ENCODE results near the gene WFIKKN1.

Gene WFIKKN1

DNA sequence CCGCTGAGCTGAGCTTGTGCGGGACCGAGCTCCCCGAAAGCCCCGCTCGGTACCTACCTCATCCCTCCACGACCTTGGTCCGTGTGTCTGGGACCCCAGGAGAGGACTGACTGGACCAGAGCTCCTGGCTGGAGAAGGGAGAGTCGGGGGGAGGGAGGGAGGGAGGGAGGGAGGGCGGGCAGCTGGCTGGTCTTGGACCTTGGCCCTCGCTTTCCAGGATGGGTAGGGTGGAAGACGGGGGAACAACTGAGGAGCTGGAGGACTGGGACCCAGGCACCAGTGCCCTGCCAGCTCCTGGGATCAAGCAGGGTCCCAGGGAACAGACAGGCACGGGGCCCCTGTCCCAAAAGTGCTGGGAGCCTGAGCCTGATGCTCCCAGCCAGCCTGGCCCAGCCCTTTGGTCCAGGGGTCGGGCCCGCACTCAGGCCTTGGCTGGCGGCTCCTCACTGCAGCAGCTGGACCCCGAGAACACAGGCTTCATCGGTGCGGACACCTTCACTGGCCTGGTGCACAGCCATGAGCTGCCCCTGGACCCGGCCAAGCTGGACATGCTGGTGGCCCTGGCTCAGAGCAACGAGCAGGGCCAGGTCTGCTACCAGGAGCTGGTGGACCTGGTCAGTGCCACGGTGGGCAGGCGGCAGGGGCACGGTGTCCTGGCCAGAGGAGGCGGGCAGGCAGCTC is 45.2 kb downstream of the WFIKKN1 start:
- no peak for DNase-seq

DNA sequence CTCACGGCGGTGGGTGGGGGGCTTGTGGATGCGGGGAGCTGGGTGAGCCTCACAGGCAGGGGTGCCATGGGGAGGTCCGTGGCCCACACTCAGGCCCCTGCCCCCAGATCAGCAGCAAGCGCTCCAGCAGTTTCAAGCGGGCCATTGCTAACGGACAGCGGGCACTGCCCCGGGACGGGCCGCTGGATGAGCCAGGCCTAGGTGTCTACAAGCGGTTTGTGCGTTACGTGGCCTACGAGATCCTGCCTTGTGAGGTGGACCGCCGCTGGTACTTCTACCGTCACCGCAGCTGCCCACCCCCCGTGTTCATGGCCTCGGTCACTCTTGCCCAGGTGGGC is 45.7 kb downstream of the WFIKKN1 start:
- no peak for DNase-seq

DNA sequence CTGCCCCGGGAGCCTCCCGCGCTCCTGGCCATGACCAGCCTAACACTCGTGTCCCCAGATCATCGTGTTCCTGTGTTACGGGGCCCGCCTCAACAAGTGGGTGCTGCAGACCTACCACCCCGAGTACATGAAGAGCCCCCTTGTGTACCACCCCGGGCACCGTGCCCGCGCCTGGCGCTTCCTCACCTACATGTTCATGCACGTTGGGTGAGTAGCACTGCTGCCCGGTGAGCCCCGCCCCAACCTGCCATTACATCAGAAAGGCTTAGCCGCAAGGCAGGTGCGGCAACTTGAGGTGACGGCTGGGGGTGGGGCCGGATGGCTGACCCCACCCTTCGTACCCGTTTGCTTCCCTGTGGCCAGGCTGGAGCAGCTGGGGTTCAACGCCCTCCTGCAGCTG is 46.1 kb downstream of the WFIKKN1 start:
- DNase-seq, result no peak

DNA sequence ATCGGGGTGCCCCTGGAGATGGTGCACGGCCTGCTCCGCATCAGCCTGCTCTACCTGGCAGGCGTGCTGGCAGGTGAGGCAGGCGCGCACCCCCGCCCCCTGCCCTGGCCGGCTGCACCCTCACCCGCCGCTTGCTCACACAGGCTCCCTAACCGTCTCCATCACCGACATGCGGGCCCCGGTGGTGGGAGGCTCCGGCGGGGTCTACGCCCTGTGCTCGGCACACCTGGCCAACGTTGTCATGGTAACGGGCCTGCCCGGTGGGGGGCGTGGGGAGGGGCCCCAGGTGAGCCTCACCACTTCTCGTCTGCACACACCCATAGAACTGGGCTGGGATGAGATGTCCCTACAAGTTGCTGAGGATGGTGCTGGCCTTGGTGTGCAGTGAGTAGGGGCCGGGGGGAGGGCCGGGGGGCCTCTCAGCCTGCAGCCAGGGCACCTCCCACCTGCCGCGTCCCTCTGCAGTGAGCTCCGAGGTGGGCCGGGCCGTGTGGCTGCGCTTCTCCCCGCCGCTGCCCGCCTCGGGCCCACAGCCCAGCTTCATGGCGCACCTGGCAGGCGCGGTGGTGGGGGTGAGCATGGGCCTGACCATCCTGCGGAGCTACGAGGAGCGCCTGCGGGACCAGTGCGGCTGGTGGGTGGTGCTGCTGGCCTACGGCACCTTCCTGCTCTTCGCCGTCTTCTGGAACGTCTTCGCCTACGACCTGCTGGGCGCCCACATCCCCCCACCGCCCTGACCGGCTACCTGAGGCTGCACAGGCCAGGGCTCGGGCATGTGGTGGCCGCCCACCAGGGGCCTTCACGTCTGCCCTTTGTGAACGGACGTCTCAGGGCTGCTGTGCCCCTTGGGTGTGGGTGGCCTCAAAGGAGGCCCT is 46.8 kb downstream of the WFIKKN1 start:
- no peak for DNase-seq

DNA sequence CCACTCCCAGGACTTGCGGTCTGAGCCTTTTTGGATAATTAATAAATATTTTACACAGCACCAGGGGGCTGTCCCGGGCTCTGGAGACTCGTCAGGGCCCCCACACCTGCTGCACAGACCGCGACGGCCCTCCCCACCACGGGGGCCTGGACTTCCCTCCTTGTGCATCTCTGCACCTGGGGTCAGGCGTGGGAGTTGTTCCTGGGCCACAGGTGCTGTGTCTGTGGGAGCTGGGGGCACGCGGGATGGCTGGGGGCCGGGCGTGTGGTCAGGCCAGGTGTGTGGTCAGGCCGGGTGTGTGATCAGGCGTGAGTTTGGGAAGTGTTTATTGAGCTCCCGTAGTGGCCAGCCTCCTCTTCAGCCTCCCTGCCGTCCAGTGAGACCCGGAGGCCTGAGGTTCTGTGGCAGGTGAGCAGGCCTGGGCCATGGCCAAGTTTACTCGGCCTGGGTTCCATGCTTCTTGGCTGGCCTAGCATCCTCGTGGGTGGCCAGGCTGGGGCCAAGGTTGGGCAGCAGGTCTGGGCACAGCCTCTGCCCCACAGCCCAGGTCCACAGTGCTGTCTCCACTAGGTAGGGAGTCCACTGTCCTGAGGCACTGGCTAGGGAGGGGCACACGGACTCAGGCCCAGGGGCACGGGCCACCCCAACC is 47.5 kb downstream of the WFIKKN1 start:
- no peak for DNase-seq

DNA sequence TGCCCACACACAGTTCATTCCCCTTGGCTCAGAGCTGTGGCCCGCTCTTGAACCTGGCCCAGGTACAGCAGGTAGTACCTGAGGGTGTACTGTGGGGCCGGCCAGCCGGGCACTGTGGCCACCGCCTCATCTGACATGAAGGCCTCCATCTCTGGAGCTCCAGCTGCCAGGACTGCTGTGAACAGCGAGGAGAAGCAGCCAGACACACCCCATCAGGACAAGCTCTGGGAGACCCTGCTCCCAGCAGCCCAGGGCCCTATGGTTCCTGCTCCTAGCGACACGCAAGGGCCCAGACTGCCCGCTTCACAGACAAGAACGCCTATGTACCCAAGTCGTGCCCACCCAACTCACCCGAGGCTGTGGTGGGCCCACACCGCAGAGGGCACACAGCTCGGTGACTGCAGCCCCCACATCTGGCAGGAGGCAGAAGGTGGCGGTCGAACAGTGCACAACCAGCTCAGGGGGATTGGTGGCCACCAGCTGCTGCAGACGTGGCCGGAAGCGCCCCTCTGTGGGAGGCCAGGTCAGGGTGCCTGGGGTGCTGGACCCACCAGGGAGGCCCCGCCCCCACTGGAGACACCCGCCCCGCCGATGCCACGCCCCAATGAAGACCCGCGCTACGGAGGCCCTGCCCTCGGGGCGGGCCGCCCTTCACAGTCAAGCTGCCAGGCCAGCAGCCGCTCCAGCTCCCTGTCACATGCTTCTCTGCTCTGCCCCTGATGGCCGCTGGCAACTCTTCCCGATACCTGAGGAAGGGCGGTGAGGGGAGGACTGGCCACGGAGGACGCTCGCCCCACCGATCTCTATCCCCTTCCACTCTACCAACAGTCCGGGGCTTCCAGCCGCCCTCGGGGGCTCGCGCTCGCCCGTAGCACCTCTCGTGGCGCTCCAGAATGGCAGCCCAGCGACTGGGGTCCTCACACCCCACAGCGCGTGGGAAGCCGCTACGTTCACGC is 48.4 kb downstream of the WFIKKN1 start:
- DNase-seq, result peak; percentile 60

DNA sequence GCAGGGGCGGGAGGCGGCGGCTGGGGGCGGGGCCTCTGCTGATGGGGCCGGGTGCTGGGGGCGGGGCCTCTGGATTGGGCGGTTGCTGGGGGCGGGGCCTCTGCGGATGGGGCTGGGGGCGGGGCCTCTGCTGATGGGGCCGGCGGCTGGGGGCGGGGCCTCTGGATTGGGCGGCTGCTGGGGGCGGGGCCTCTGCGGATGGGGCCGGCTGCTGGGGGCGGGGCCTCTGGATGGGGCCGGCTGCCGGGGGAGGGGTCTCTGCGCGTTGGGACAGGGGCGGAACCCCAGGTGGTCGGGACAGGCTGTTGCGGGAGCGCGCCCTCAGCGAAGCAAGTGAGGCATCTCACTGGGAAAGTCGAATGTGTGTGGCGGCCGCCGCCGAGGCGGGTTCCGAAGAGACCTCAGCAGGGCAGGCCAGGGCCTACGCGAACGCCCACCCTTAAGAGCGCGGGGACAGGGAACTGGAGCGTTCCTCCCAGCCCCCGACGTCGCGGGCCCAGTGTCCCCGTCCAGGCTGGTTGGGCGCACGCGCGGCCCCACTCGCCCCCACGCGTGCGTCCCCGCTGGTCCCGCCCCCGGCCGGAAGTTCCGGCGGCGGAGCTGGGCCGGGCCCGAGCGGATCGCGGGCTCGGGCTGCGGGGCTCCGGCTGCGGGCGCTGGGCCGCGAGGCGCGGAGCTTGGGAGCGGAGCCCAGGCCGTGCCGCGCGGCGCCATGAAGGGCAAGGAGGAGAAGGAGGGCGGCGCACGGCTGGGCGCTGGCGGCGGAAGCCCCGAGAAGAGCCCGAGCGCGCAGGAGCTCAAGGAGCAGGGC is 49.2 kb downstream of the WFIKKN1 start, which contains the start of gene STUB1:
TSS of gene STUB1 (plus strand) at position 597 of the 811 bp plus-strand sequence. CDS start at position 713, 116 bp downstream.
- DNase-seq, result peak; percentile 60

DNA sequence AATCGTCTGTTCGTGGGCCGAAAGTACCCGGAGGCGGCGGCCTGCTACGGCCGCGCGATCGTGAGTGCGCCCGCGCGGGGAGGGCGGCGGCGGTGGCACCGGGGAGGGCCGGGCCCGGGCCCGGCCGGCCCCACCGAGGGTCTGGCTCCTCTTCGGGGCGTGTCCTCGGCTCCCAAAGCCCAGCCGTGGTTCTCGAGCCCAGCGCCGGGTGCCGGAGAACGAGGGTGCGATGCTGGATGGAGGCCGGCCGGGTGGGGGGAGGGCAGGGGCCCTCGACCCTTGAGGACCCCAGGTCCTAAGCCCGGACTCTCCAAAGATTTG is 49.8 kb downstream of the WFIKKN1 start:
- no peak for DNase-seq

DNA sequence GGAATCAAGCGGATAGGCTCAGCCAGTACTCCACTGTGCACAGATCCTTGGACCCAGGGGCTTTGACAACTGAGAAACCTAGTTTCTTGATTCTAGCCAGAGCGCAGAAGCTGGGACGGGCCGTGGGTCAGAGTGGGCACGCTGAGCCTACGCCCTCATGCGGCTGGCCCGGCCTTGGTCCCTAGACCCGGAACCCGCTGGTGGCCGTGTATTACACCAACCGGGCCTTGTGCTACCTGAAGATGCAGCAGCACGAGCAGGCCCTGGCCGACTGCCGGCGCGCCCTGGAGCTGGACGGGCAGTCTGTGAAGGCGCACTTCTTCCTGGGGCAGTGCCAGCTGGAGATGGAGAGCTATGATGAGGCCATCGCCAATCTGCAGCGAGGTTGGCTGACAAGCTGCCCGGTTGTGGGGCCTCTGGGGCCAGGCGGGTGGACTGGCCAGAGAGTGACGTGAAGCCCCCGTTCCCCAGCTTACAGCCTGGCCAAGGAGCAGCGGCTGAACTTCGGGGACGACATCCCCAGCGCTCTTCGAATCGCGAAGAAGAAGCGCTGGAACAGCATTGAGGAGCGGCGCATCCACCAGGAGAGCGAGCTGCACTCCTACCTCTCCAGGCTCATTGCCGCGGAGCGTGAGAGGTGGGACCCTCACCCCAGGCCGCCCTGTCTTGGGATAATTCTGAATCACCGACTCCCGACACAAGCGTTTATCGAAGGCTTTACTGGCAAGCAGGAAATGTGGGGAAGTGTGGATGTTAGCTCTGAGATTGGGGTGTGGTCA is 50.4 kb downstream of the WFIKKN1 start:
- peak; percentile 10 for DNase-seq

DNA sequence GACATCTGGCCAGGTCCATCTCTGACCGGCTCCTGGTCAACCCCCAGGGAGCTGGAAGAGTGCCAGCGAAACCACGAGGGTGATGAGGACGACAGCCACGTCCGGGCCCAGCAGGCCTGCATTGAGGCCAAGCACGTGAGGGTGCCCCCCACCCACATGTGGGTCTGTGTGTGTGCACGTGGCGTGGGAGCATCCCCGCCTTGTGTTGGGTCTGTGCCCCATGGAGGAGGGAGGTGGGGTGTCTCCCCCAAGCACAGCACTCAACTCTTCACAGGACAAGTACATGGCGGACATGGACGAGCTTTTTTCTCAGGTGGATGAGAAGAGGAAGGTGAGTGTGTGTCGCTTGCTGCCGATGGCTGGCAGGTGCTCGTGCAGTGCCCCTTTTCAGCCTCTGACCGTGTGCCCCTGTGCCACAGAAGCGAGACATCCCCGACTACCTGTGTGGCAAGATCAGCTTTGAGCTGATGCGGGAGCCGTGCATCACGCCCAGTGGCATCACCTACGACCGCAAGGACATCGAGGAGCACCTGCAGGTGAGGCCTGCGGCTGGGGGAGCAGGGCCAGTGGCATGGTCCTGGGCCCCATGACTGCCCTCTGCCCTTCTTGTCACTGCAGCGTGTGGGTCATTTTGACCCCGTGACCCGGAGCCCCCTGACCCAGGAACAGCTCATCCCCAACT is 51.1 kb downstream of the WFIKKN1 start:
- no peak for DNase-seq

DNA sequence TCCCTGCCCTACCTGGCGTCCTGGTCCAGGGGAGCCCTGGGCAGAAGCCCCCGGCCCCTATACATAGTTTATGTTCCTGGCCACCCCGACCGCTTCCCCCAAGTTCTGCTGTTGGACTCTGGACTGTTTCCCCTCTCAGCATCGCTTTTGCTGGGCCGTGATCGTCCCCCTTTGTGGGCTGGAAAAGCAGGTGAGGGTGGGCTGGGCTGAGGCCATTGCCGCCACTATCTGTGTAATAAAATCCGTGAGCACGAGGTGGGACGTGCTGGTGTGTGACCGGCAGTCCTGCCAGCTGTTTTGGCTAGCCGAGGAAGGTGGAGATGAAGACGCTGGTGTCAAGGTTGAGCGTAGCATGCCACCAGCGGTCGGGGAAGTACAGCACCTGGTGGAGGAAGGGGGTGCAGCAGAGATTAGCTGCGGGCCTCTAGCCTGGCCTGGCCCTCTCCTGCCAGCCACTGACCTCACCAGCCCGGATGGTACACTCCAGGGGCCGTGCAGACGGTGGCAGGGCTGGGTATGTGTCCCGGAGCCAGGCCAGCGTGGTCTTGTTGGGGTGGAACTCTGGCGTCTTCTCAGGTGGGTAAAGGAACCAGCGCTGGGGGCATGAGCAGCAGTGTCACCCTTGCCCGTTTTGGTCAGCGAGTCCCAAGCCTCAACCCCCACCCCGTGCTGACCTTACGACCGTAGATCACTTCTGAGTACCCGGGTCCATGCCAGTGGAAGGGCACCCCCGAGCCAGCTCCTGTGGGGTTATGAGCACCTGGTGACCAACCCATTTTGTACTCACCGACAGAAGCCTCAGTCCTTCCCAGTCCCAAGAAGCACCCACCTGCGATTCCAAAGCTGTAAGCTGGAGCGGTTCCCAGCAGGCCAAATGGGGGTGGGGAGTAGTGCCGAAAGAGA is 52.0 kb downstream of the WFIKKN1 start:
- no peak for DNase-seq

DNA sequence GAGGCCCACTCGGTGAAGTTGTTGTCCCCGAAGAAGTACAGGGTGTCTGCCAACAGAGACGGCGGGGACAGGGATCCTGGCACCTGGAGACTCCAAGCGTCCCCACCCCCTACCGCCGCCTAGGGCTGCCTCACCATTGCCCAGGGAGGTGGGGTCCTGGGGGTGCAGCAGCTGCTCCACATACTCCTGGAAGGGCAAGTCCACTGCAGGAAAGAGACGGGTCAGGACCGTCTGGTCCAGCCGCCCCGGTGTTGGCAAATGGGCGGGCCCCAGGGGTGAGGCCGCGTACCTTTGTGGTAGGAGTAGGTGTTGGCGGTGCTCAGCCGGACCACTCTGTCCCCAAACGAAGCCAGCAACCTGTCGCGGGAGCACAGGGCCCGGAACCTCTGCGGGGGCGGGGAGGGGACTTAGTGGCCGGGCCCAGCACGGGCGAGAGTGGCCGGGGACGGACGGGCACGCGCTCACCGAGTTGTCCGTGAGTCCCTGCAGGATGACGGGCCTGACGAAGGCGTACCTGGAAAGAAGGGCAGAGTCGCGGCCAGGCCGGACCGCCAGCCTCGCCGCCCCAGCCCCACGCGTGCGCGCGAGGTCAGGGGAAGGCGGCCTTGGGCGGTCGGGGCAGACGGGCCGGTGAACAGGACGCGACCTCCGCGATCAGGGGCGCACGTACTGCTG is 52.7 kb downstream of the WFIKKN1 start:
- DNase-seq, result no peak

All from NCI-H446 treated with DMSO at 0.1 percent for 48 hours (cell line).